GM19463 (cell line): ENCODE measurements around the gene NOL4.
"Not testable (repeated sequence)": the region's sequence is repeated elsewhere in the genome, so short reads cannot be mapped to it uniquely, and the experiment has no call there.

ENCODE experiments used
- ATAC-seq: cut with Tn5 transposase; IDR thresholded peaks from one replicate; pipeline ENCODE4 v1.9.1; 2021; ENCODE audit warnings: mild to moderate bottlenecking, moderate library complexity; ENCODE audit not compliant: unreplicated experiment

NOL4 gene

GRCh38 chr18:34224423-34225217, at the start of gene NOL4:
TSS of gene NOL4 (minus strand) at chr18:34224913. CDS start at chr18:34223253, 1,660 bp downstream.
- peak; percentile 30 for ATAC-seq

- ATAC-seq, result not testable (repeated sequence)
Measured at GRCh38 chr18:34266029-34266428, 41.3 kb upstream of the NOL4 start.

GRCh38 chr18:34261865-34262780, 37.4 kb upstream of the NOL4 start:
- peak; percentile 99 for ATAC-seq

- no peak for ATAC-seq
Measured at GRCh38 chr18:34258176-34258575, 33.5 kb upstream of the NOL4 start.

- no peak for ATAC-seq
Measured at GRCh38 chr18:34251919-34252318, 27.2 kb upstream of the NOL4 start.

- no peak for ATAC-seq
Measured at GRCh38 chr18:34248727-34249126, 24.0 kb upstream of the NOL4 start.

GRCh38 chr18:34242739-34243138, 18.0 kb upstream of the NOL4 start:
- ATAC-seq, result no peak

GRCh38 chr18:34233781-34234388, 9.2 kb upstream of the NOL4 start:
- not testable (repeated sequence) for ATAC-seq

- ATAC-seq, result no peak
Measured at GRCh38 chr18:34225218-34225553, 473 bp upstream of the NOL4 start.

GRCh38 chr18:34223893-34224422, 755 bp downstream of the NOL4 start:
- ATAC-seq, result no peak

- ATAC-seq, result peak; percentile 21
Measured at GRCh38 chr18:34223164-34223892, 1.4 kb downstream of the NOL4 start.

- ATAC-seq, result peak; percentile 48
Measured at GRCh38 chr18:34222307-34223163, 2.2 kb downstream of the NOL4 start.

- peak; percentile 19 for ATAC-seq
Measured at GRCh38 chr18:34221971-34222306, 2.8 kb downstream of the NOL4 start.

- ATAC-seq, result no peak
Measured at GRCh38 chr18:34220081-34220815, 4.5 kb downstream of the NOL4 start.

GRCh38 chr18:34219651-34220050, 5.1 kb downstream of the NOL4 start:
- ATAC-seq, result no peak

- ATAC-seq, result no peak
Measured at GRCh38 chr18:34212511-34212910, 12.2 kb downstream of the NOL4 start.

- ATAC-seq, result peak; percentile 49
Measured at GRCh38 chr18:34207344-34207851, 17.3 kb downstream of the NOL4 start.

GRCh38 chr18:34203866-34204265, 20.8 kb downstream of the NOL4 start:
- no peak for ATAC-seq

- no peak for ATAC-seq
Measured at GRCh38 chr18:34196256-34196655, 28.5 kb downstream of the NOL4 start.
